Mucosa of descending colon (tissue), 3 donors: ENCODE results near the gene DDAH2. TPM values are rescaled to one million over a fixed set of nuclear protein-coding genes. Genes with fewer than 3 reads are reported as not detected.
A peak's percentile ranks its signal among the peaks of the same experiment; 100 is the strongest.

Experiments
- ATAC-seq: fragments of 200-7000 bp; cut with Tn5 transposase; one replicate; pipeline ENCODE4 v1.9.1; 2020; ENCODE audit warnings: mild to moderate bottlenecking, moderate library complexity
- DNase-seq, 3 donors: peaks; one replicate each; pipeline ENCODE4 v3.0.0-alpha.2; 2020
- H3K36me3 ChIP-seq: fragments of 200-600 bp; one replicate; pipeline ENCODE4 v1.8.0; 2021; ENCODE audit warnings: low read depth, mild to moderate bottlenecking
- H3K4me1 ChIP-seq: fragments of 200-600 bp; one replicate; pipeline ENCODE4 v1.8.0; 2021; ENCODE audit warnings: low read depth, mild to moderate bottlenecking
- H3K4me3 ChIP-seq: fragments of 200-600 bp; one replicate; pipeline ENCODE4 v1.8.0; 2021; ENCODE audit warnings: mild to moderate bottlenecking
- H3K9me3 ChIP-seq: fragments of 200-600 bp; one replicate; pipeline ENCODE4 v1.8.0; 2021; ENCODE audit warnings: mild to moderate bottlenecking
- intact Hi-C, 2 donors: fragments of 100-400 bp; cut with DNase I in 1 of 2; cut with micrococcal nuclease in 1 of 2; formaldehyde crosslinking; loops; one replicate each; pipeline versions ENCODE4 v1.11.0 to v1.11.1; 2022; cut with DNase I, micrococcal nuclease
- total RNA-seq, 3 donors: library from RNA; stranded (reverse); fragmentation: NEBNext Ultra II Directional in 2 of 3; extraction: Animal tissue kit (Norgen Biotek cat#: 25700) in 2 of 3; gene quantifications; one replicate each; pipeline versions ENCODE4 v1.2.1 to v1.2.4, GENCODE V29; 2021 to 2023
- TF ChIP-seq, protein P1 (sequence below): fragments of 200-600 bp; IDR thresholded peaks from one replicate; pipeline ENCODE4 v1.8.0; 2022; ENCODE audit warnings: antibody characterized with exemption, mild to moderate bottlenecking
- donor health status: DM: no; HTN: no; CAD: no; lungs with moderate emphysema.
- donor health status: DM: no; HTN: no; CAD: no.
- donor health status: DM: no; HTN: yes; CAD: no.

Gene DDAH2
- total RNA-seq, 3 donors from 2014 or later, result 56.1 to 152 (median 99.5) TPM

DNA sequence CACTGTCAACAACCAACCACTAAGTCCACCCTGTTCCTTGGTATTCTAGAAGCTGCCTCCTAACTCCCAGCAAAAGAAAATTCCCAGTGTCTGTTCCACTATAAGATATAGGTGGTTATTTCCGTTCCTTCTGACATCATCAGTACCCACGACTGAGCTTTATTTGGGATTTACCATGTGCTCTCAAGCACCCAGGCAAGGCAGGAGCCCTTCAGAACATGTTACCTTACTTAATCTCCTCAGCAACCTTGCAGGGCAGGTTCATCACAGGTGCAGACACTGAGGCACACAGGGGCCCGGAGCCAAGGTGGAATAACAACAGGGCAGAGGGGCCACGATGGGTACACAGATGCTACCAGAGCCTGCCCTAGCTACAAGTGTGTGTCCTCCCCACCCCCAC is 36.7 kb downstream of the DDAH2 start:
- ATAC-seq, result no peak
- intact Hi-C loops, result no loop called here
- no peak for DNase-seq
- TF ChIP-seq, protein P1, sequence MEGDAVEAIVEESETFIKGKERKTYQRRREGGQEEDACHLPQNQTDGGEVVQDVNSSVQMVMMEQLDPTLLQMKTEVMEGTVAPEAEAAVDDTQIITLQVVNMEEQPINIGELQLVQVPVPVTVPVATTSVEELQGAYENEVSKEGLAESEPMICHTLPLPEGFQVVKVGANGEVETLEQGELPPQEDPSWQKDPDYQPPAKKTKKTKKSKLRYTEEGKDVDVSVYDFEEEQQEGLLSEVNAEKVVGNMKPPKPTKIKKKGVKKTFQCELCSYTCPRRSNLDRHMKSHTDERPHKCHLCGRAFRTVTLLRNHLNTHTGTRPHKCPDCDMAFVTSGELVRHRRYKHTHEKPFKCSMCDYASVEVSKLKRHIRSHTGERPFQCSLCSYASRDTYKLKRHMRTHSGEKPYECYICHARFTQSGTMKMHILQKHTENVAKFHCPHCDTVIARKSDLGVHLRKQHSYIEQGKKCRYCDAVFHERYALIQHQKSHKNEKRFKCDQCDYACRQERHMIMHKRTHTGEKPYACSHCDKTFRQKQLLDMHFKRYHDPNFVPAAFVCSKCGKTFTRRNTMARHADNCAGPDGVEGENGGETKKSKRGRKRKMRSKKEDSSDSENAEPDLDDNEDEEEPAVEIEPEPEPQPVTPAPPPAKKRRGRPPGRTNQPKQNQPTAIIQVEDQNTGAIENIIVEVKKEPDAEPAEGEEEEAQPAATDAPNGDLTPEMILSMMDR, result no peak
- no peaks in the 10 kb centered on the region for H3K4me1 ChIP-seq
- peaks cover 7% of the 10 kb centered on the region for H3K36me3 ChIP-seq
- H3K4me3 ChIP-seq, result no peak overlapping the region
- H3K9me3 ChIP-seq, result no peaks in the 10 kb centered on the region

DNA sequence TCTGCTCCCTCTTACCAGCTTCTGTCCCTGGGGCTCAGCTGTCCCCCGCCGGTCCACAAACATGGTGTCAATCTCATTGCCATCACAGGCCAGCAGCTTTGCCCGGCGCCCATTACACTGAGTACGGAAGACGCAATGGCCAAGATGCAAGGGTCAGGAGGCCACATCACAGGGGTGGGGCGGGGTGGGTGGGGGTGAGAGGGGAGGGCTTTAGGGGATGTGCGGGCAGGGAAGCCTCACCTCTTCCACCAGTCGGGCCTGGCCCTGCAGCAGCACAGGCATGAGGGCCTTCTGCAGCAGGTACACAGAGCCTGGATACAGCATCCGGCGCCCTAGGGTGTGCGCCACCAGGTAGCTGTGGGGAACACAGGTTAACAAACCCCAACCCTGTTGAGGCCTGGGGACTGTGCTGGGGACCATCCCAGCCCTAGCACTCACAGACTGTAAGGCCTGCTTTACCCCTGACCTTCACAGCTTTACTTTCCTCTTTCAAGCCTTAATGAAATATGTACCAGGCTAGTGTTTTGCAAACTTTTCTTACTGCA is 37.5 kb downstream of the DDAH2 start:
- TF ChIP-seq, protein P1, result no peak
- Histone ChIP-seq H3K4me3 (no peak overlapping the region), H3K36me3 (peaks cover 11% of the 10 kb centered on the region), H3K9me3 (no peaks in the 10 kb centered on the region), H3K4me1 (no peaks in the 10 kb centered on the region)
- DNase-seq (no peak), ATAC-seq (no peak)
- intact Hi-C loops, result no loop called here

DNA sequence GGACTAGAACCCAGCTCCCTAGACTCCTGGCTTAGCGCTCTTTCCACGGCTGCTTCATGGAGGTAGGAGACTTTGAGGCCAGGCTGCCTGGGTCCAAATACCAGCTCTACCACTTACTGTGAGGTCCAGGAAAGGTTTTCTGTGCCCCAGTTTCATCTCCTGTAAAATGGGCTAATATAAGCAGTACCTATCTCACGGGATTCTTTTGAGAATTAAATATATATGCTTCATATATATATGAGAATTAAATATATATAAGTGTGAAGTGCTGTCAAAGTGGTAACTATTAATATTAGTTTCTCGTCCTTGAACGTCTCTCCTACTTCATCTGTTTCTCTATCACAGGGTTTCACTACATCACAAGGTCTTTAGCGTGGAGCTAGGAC is 38.0 kb downstream of the DDAH2 start:
- DNase-seq, result no peak

DNA sequence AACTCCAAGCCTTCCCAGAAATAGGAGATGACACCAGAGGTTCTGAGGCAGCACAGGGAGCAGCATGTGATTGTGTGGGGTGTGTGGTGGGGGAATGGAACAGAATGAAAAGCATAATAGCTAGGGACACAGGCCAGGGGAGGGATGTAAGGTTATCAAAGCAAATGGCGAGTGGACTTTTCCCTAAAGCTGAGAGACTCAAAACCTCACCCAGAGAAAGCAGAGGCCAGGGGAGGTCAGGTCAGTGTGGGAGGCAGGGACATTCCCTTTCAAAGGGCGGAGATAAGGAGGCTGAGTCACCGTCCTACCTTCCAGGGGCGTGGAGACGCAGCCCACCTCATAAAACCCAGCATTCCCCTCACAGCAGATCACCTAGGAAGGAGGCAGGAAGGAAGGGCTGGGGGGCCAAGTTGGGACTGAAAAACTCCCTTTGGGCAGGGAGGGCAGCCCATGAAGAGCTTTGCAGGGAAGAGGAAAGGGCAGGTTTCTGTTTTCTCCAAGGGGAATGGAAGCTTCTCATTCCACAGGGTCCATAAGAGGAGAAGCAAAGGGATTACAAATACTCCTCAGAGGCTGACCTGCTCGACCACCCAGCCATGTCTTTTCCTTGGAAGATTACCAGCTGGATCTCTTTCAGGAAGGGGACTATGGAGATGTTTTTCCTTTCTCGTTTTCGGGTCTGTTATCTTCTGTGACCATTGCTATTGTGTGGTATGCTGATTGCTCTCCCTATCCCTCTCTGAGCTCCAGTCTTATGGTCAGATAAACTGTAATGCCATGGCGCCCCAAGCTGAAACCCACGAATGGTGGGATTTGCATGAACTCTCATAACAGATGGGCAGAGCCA is 38.6 kb downstream of the DDAH2 start:
- DNase-seq, result peak in 1 of 3 donors; percentile 31
- Histone ChIP-seq H3K4me1 (no peaks in the 10 kb centered on the region), H3K4me3 (no peak overlapping the region), H3K9me3 (no peaks in the 10 kb centered on the region), H3K36me3 (peaks cover 13% of the 10 kb centered on the region)
- ATAC-seq, result peak; percentile 91
- TF ChIP-seq, protein P1, result no peak
- intact Hi-C loops, result no loop called here

More for the DNA sequence above, 38.0 kb downstream of the DDAH2 start:
- TF ChIP-seq, protein P1, result no peak
- intact Hi-C loops, result no loop called here
- no peak for ATAC-seq
- Histone ChIP-seq H3K36me3 (peaks cover 13% of the 10 kb centered on the region), H3K4me3 (no peak overlapping the region), H3K4me1 (no peaks in the 10 kb centered on the region), H3K9me3 (no peaks in the 10 kb centered on the region)

DNA sequence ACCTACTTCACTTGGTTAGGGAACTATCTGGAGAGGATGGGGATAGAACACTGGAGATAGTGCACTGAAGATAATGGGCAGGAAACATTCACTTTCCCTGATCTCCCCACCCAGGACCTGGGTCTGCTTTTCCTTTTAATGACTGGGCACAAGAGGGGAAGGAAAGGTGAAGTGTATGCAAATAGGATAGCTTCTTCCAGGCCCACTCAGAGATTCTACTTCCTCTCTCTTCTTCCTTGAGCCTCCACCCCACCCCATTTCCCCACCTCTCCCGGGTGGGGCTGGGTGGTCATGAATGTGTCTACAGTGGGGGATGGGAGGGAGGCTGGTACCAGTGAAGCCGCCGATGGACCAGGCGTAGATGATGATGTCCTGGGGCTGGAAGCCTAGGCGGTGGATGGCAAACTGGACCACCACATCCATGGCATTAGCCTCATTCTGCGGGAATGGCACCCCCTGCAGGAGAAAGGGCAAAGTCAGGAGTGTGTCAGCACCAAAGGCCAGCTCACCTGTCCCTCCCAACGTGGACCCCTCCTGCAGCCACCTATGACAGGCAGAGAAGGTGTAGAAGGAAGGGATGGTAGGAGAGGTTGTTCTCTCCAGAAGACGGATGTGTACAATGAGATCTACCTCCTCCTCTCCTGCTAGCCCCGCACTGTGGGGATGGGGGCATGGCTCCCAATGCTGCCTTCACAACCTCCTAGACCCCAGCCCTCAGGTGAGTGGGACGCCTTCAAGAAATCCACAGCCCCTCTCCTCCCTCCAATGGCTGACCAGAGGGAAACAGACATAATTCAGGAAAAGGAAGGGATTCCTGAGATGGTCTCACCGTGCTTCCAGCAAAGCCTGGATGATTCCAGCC is 39.6 kb downstream of the DDAH2 start:
- DNase-seq (peak in 1 of 3 donors; percentile 24), ATAC-seq (peak; percentile 24)
- Histone ChIP-seq H3K4me1 (no peaks in the 10 kb centered on the region), H3K9me3 (no peaks in the 10 kb centered on the region), H3K4me3 (no peak overlapping the region), H3K36me3 (peaks cover 13% of the 10 kb centered on the region)
- TF ChIP-seq, protein P1, result no peak
- intact Hi-C loops, result loop anchor here in 1 of 2 donors (10.0 kb wide), 1 partner anchor 175 kb away; the partner anchor contains the start of gene NEU1
